Testis (tissue), 5 donors: Measurements from ENCODE around the gene BRS3. TPM values are rescaled to one million over a fixed set of nuclear protein-coding genes. Genes with fewer than 3 reads are reported as not detected.
"Not testable (repeated sequence)": the region's sequence is repeated elsewhere in the genome, so short reads cannot be mapped to it uniquely, and the experiment has no call there.

ENCODE experiments used
- DNase-seq: peaks from one replicate; pipeline ENCODE4 v3.0.0-alpha.2; 2019
- H3K27ac ChIP-seq, 2 donors: fragments of 200-600 bp; sonication (generic); one replicate each; pipeline ENCODE4 v1.5.1; 2019
- H3K27me3 ChIP-seq: fragments of 200-600 bp; sonication (generic); one replicate; pipeline ENCODE4 v1.5.1; 2019
- H3K36me3 ChIP-seq: fragments of 200-600 bp; sonication (generic); one replicate; pipeline ENCODE4 v1.5.1; 2017; ENCODE audit warnings: low read depth; ENCODE audit errors: missing control alignments
- H3K4me1 ChIP-seq: fragments of 200-600 bp; sonication (generic); one replicate; pipeline ENCODE4 v1.5.1; 2019
- H3K4me3 ChIP-seq, 2 donors: fragments of 200-600 bp; sonication (generic); one replicate each; pipeline ENCODE4 v1.5.1; 2017 to 2019
- H3K9me3 ChIP-seq: fragments of 200-600 bp; sonication (generic); one replicate; pipeline ENCODE4 v1.5.1; 2017
- CTCF ChIP-seq, 3 experiments: fragments of 450-650 bp in 2 of 3; fragments of 200-600 bp in 1 of 3; sonication (generic) in 1 of 3; IDR thresholded peaks; one replicate each; pipeline ENCODE4 v1.5.1; 2016 to 2019; ENCODE audit warnings: antibody characterized with exemption in 3 of 3, mild to moderate bottlenecking in 2 of 3, moderate library complexity in 1 of 3
- POLR2A ChIP-seq: fragments of 450-650 bp; IDR thresholded peaks from one replicate; pipeline ENCODE4 v1.6.1; 2017; ENCODE audit warnings: antibody characterized with exemption, mild to moderate bottlenecking, moderate library complexity
- WGBS, 2 donors: methylation state at CpG; one replicate each; pipeline ENCODE4 v1.1.5; 2018; 5-methylcytosine and 5-hydroxymethylcytosine counted together
- intact Hi-C: fragments of 100-400 bp; cut with DNase I; formaldehyde crosslinking; loops from one replicate; pipeline ENCODE4 v1.15.1; 2023; ENCODE audit warnings: low total_unique reads
- long read RNA-seq, 2 donors: transcript quantifications; one replicate each; lab custom pipeline, GENCODE V29; 2026
- polyA plus RNA-seq: library from polyadenylated mRNA; stranded (reverse); fragments of 350-450 nt; fragmentation: Illumina TruSeq; extraction: RNeasy Lipid Tissue Mini Kit (QIAGEN cat#74804); gene quantifications from one replicate; pipeline ENCODE4 v1.2.3, GENCODE V29; 2014; ENCODE audit warnings: low read depth, low replicate concordance; ENCODE audit not compliant: insufficient read depth
- total RNA-seq, 2 donors: library from RNA; depleted of rRNA; stranded (reverse); fragments of >200 nt; gene quantifications; one replicate each; pipeline ENCODE4 v1.2.3, GENCODE V29; 2016

BRS3 gene
- total RNA-seq (under 1 TPM; 0.50 to 0.55 TPM), polyA plus RNA-seq (0.49 TPM)
- long read RNA-seq, donor 1, partial matches to known transcripts, result 0 of 1 reads
- long read RNA-seq, donor 1, other reads (novel, unspliced or antisense), result 0 of 1 reads
- long read RNA-seq, donor 2, result 0 reads

- 75 to 76% methylated on average over 4 of the region's 4 CpGs for WGBS, 2 donors
- Histone ChIP-seq H3K4me3 (no peak within 1 kb of the TSS), H3K9me3 (no peaks in the 10 kb centered on the region), H3K36me3 (no peaks in the 10 kb centered on the region), H3K27ac (no peak within 1 kb of the TSS), H3K27me3 (no peaks in the 10 kb centered on the region), H3K4me1 (no peaks in the 10 kb centered on the region)
- intact Hi-C loops, result no loop called here
- TF ChIP-seq POLR2A (no peak), CTCF (IDR thresholded peaks at IDR 0.05) (no peak)
- DNase-seq, result no peak
Measured at GRCh38 chrX:136487647-136488046, at the start of gene BRS3. TSS of gene BRS3 (plus strand) at chrX:136487947. CDS start at chrX:136488115, 168 bp downstream.

- Histone ChIP-seq H3K27ac (no peak overlapping the region), H3K9me3 (no peaks in the 10 kb centered on the region), H3K27me3 (no peaks in the 10 kb centered on the region), H3K4me1 (no peaks in the 10 kb centered on the region), H3K36me3 (no peaks in the 10 kb centered on the region), H3K4me3 (no peak overlapping the region)
- intact Hi-C loops, result no loop called here
- TF ChIP-seq POLR2A, result no peak
- no peak for TF ChIP-seq CTCF (IDR thresholded peaks at IDR 0.05)
- no peak for DNase-seq
- 71 to 83% methylated on average over 3 of the region's 3 CpGs for WGBS, 2 donors
Measured at GRCh38 chrX:136438192-136438591, 49.6 kb upstream of the BRS3 start.

GRCh38 chrX:136445674-136446073 lies 42.1 kb upstream of the BRS3 start:
- H3K27me3 ChIP-seq, H3K27ac ChIP-seq, H3K4me3 ChIP-seq, H3K36me3 ChIP-seq, DNase-seq, H3K4me1 ChIP-seq, intact Hi-C loops, H3K9me3 ChIP-seq: not testable (repeated sequence)
- WGBS, 2 donors, result 87 to 90% methylated on average over 4 to 16 of the region's 18 CpGs

GRCh38 chrX:136446208-136446607 lies 41.5 kb upstream of the BRS3 start:
- DNase-seq, result no peak
- H3K36me3 ChIP-seq, result no peaks in the 10 kb centered on the region
- 89 to 90% methylated on average over 2 to 6 of the region's 6 CpGs for WGBS, 2 donors
- TF ChIP-seq CTCF (IDR thresholded peaks at IDR 0.05) (no peak), POLR2A (no peak)
- H3K27me3 ChIP-seq, result no peaks in the 10 kb centered on the region
- H3K9me3 ChIP-seq, result no peaks in the 10 kb centered on the region
- intact Hi-C loops, result no loop called here
- no peaks in the 10 kb centered on the region for H3K4me1 ChIP-seq
- no peak overlapping the region for H3K4me3 ChIP-seq
- no peak overlapping the region for H3K27ac ChIP-seq

GRCh38 chrX:136447308-136447707 lies 40.4 kb upstream of the BRS3 start:
- Histone ChIP-seq H3K4me1 (no peaks in the 10 kb centered on the region), H3K4me3 (no peak overlapping the region), H3K27me3 (no peaks in the 10 kb centered on the region), H3K27ac (no peak overlapping the region), H3K36me3 (no peaks in the 10 kb centered on the region), H3K9me3 (no peaks in the 10 kb centered on the region)
- DNase-seq, result no peak
- intact Hi-C loops, result no loop called here
- TF ChIP-seq CTCF (IDR thresholded peaks at IDR 0.05) (no peak), POLR2A (no peak)
- 92 to 100% methylated on average over 2 of the region's 2 CpGs for WGBS, 2 donors
